Activated naive CD8-positive, alpha-beta T cell treated with anti-CD3 and anti-CD28 coated beads, Interleukin-2, amount 10 ng/mL, durations not matched to agents 7 days and 5 days (primary cell): ENCODE measurements around the gene RPL31. TPM values are rescaled to one million over a fixed set of nuclear protein-coding genes. Genes with fewer than 3 reads are reported as not detected.

Experiments used
- ATAC-seq: fragments of 150-1000 bp; cut with Tn5 transposase; one replicate; pipeline ENCODE4 v1.10.0; 2021; ENCODE audit warnings: low read depth, moderate library complexity
- POLR2A ChIA-PET: fragments of 350-600 bp; sonication (Branson Sonifier 250); formaldehyde crosslinking; loops from one replicate; lab custom pipeline; 2021; ENCODE audit warnings: antibody characterized with exemption; lab: Charles Lee
- DNase-seq: peaks from one replicate; pipeline ENCODE4 v3.0.0; 2021
- H3K27ac Mint-ChIP-seq: one replicate; pipeline ENCODE4 v1.8.0; 2022; ENCODE audit warnings: mild to moderate bottlenecking, mixed read lengths
- H3K27me3 Mint-ChIP-seq: one replicate; pipeline ENCODE4 v1.8.0; 2022; ENCODE audit warnings: mild to moderate bottlenecking, moderate library complexity, mixed read lengths
- H3K36me3 Mint-ChIP-seq: one replicate; pipeline ENCODE4 v1.8.0; 2021; ENCODE audit warnings: mild to moderate bottlenecking, mixed read lengths
- H3K4me1 Mint-ChIP-seq: one replicate; pipeline ENCODE4 v1.8.0; 2021; ENCODE audit warnings: mixed read lengths
- H3K4me3 Mint-ChIP-seq: one replicate; pipeline ENCODE4 v1.8.0; 2022; ENCODE audit warnings: mild to moderate bottlenecking, moderate library complexity, mixed read lengths
- H3K9me3 Mint-ChIP-seq: one replicate; pipeline ENCODE4 v1.8.0; 2021; ENCODE audit warnings: mixed read lengths
- total RNA-seq, 2 experiments: library from RNA; stranded (reverse); gene quantifications; one replicate each; pipeline ENCODE4 v1.2.3, GENCODE V29; 2021

RPL31 gene
- total RNA-seq, 2 experiments from 2014 or later: 1,575 to 1,632 TPM

- Mint-ChIP-seq H3K27me3 (no peaks in the 10 kb centered on the region), H3K4me3 (no peak overlapping the region), H3K9me3 (no peaks in the 10 kb centered on the region), H3K4me1 (no peaks in the 10 kb centered on the region), H3K36me3 (no peaks in the 10 kb centered on the region), H3K27ac (no peak overlapping the region)
- DNase-seq (no peak), ATAC-seq (no peak)
- POLR2A ChIA-PET: interaction anchor here (0.7 kb wide), 1 partner anchor 814 kb away, joined by 3 read pairs; no protein-coding TSS in a partner anchor
Measured at GRCh38 chr2:100964681-100965169, 37.4 kb upstream of the RPL31 start.

GRCh38 chr2:100965596-100965995 is 36.5 kb upstream of the RPL31 start:
- ATAC-seq (no peak), DNase-seq (no peak)
- H3K36me3 Mint-ChIP-seq: no peaks in the 10 kb centered on the region
- no peaks in the 10 kb centered on the region for H3K27me3 Mint-ChIP-seq
- no peaks in the 10 kb centered on the region for H3K4me1 Mint-ChIP-seq
- H3K4me3 Mint-ChIP-seq: no peak overlapping the region
- POLR2A ChIA-PET: no interaction called here
- H3K27ac Mint-ChIP-seq: no peak overlapping the region
- H3K9me3 Mint-ChIP-seq: no peaks in the 10 kb centered on the region

GRCh38 chr2:100967716-100968115 is 34.4 kb upstream of the RPL31 start:
- DNase-seq (no peak), ATAC-seq (no peak)
- no peaks in the 10 kb centered on the region for H3K4me1 Mint-ChIP-seq
- H3K4me3 Mint-ChIP-seq: no peak overlapping the region
- H3K36me3 Mint-ChIP-seq: no peaks in the 10 kb centered on the region
- no peaks in the 10 kb centered on the region for H3K9me3 Mint-ChIP-seq
- POLR2A ChIA-PET: no interaction called here
- H3K27ac Mint-ChIP-seq: no peak overlapping the region
- H3K27me3 Mint-ChIP-seq: no peaks in the 10 kb centered on the region

- H3K9me3 Mint-ChIP-seq: no peaks in the 10 kb centered on the region
Measured at GRCh38 chr2:100968146-100969145, 33.6 kb upstream of the RPL31 start.

GRCh38 chr2:100969998-100970397 is 32.1 kb upstream of the RPL31 start:
- DNase-seq (no peak), ATAC-seq (no peak)
- Mint-ChIP-seq H3K36me3 (no peaks in the 10 kb centered on the region), H3K9me3 (no peaks in the 10 kb centered on the region), H3K4me1 (no peaks in the 10 kb centered on the region), H3K27me3 (no peaks in the 10 kb centered on the region), H3K27ac (no peak overlapping the region), H3K4me3 (no peak overlapping the region)
- POLR2A ChIA-PET: no interaction called here

More at GRCh38 chr2:100968146-100969145, 33.6 kb upstream of the RPL31 start:
- POLR2A ChIA-PET: no interaction called here
- Mint-ChIP-seq H3K36me3 (no peaks in the 10 kb centered on the region), H3K27me3 (no peaks in the 10 kb centered on the region), H3K4me3 (no peak overlapping the region), H3K4me1 (no peaks in the 10 kb centered on the region), H3K27ac (no peak overlapping the region)
- DNase-seq: no peak
- no peak for ATAC-seq

GRCh38 chr2:100971221-100971620 is 30.9 kb upstream of the RPL31 start:
- no peaks in the 10 kb centered on the region for H3K4me1 Mint-ChIP-seq
- DNase-seq: no peak
- H3K36me3 Mint-ChIP-seq: no peaks in the 10 kb centered on the region
- H3K27ac Mint-ChIP-seq: no peak overlapping the region
- no peak for ATAC-seq
- no peaks in the 10 kb centered on the region for H3K27me3 Mint-ChIP-seq
- no peaks in the 10 kb centered on the region for H3K9me3 Mint-ChIP-seq
- H3K4me3 Mint-ChIP-seq: no peak overlapping the region
- POLR2A ChIA-PET: no interaction called here

GRCh38 chr2:100972452-100972851 is 29.6 kb upstream of the RPL31 start:
- ATAC-seq (no peak), DNase-seq (no peak)
- Mint-ChIP-seq H3K27me3 (no peaks in the 10 kb centered on the region), H3K4me1 (no peaks in the 10 kb centered on the region), H3K4me3 (no peak overlapping the region), H3K27ac (no peak overlapping the region), H3K9me3 (no peaks in the 10 kb centered on the region), H3K36me3 (no peaks in the 10 kb centered on the region)
- POLR2A ChIA-PET: no interaction called here

- Mint-ChIP-seq H3K36me3 (no peaks in the 10 kb centered on the region), H3K4me1 (no peaks in the 10 kb centered on the region), H3K27me3 (no peaks in the 10 kb centered on the region), H3K9me3 (no peaks in the 10 kb centered on the region), H3K27ac (no peak overlapping the region), H3K4me3 (no peak overlapping the region)
- POLR2A ChIA-PET: no interaction called here
- DNase-seq (no peak), ATAC-seq (no peak)
Measured at GRCh38 chr2:100974712-100975520, 27.2 kb upstream of the RPL31 start.

- no peak overlapping the region for H3K4me3 Mint-ChIP-seq
- no peaks in the 10 kb centered on the region for H3K36me3 Mint-ChIP-seq
- H3K9me3 Mint-ChIP-seq: no peaks in the 10 kb centered on the region
- H3K27ac Mint-ChIP-seq: no peak overlapping the region
- no peaks in the 10 kb centered on the region for H3K4me1 Mint-ChIP-seq
- no peaks in the 10 kb centered on the region for H3K27me3 Mint-ChIP-seq
- ATAC-seq (no peak), DNase-seq (no peak)
- POLR2A ChIA-PET: no interaction called here
Measured at GRCh38 chr2:100975521-100975785, 26.6 kb upstream of the RPL31 start.

GRCh38 chr2:100976061-100976460 is 26.0 kb upstream of the RPL31 start:
- Mint-ChIP-seq H3K27ac (no peak overlapping the region), H3K9me3 (no peaks in the 10 kb centered on the region), H3K4me3 (no peak overlapping the region), H3K4me1 (peaks cover 2% of the 10 kb centered on the region), H3K27me3 (no peaks in the 10 kb centered on the region), H3K36me3 (no peaks in the 10 kb centered on the region)
- POLR2A ChIA-PET: no interaction called here
- ATAC-seq: no peak
- DNase-seq: no peak

GRCh38 chr2:100976645-100977391 is 25.3 kb upstream of the RPL31 start:
- no peak overlapping the region for H3K27ac Mint-ChIP-seq
- POLR2A ChIA-PET: no interaction called here
- no peak for DNase-seq
- H3K9me3 Mint-ChIP-seq: no peaks in the 10 kb centered on the region
- H3K4me3 Mint-ChIP-seq: no peak overlapping the region
- H3K36me3 Mint-ChIP-seq: no peaks in the 10 kb centered on the region
- peaks cover 3% of the 10 kb centered on the region for H3K4me1 Mint-ChIP-seq
- H3K27me3 Mint-ChIP-seq: no peaks in the 10 kb centered on the region
- ATAC-seq: no peak

- Mint-ChIP-seq H3K27ac (no peak overlapping the region), H3K9me3 (no peaks in the 10 kb centered on the region), H3K27me3 (no peaks in the 10 kb centered on the region), H3K4me1 (peaks cover 3% of the 10 kb centered on the region), H3K4me3 (no peak overlapping the region), H3K36me3 (no peaks in the 10 kb centered on the region)
- DNase-seq (no peak), ATAC-seq (no peak)
- POLR2A ChIA-PET: no interaction called here
Measured at GRCh38 chr2:100977511-100977910, 24.6 kb upstream of the RPL31 start.

- Mint-ChIP-seq H3K36me3 (no peaks in the 10 kb centered on the region), H3K27ac (no peak overlapping the region), H3K9me3 (no peaks in the 10 kb centered on the region), H3K4me1 (peaks cover 3% of the 10 kb centered on the region), H3K4me3 (no peak overlapping the region), H3K27me3 (no peaks in the 10 kb centered on the region)
- DNase-seq (no peak), ATAC-seq (no peak)
- POLR2A ChIA-PET: no interaction called here
Measured at GRCh38 chr2:100978582-100979191, 23.4 kb upstream of the RPL31 start.
